ENCODE results near the gene VCL.

- no peak for TF ChIP-seq CTCF (IDR thresholded peaks at IDR 0.05)
- no peak for TF ChIP-seq TAF1 (IDR thresholded peaks at IDR 0.05; ENCODE audit: borderline replicate concordance, low read depth, low read length)
- no peak for TF ChIP-seq MAX (IDR thresholded peaks at IDR 0.05; ENCODE audit: low read depth)
- TF ChIP-seq EP300 (IDR thresholded peaks at IDR 0.05; ENCODE audit: borderline replicate concordance in 1 of 2, low read depth in 1 of 2, low read length in 1 of 2): no peak
- no peak for TF ChIP-seq REST (IDR thresholded peaks at IDR 0.05; ENCODE audit: low read depth, low read length)
- no peak for TF ChIP-seq RAD21 (IDR thresholded peaks at IDR 0.05; ENCODE audit: low read length)
- TF ChIP-seq EZH2phosphoT487 (IDR thresholded peaks at IDR 0.05; ENCODE audit: borderline replicate concordance, low read depth): no peak
- TF ChIP-seq TEAD4 (IDR thresholded peaks at IDR 0.05; ENCODE audit: borderline replicate concordance, insufficient read depth): no peak
- no peak for TF ChIP-seq RCOR1 (IDR thresholded peaks at IDR 0.05; ENCODE audit: low read length)
These were observed 29.8 kb upstream of the VCL start for GRCh38 chr10:73968098-73968521.

Data from SK-N-SH (cell line).